Liver (tissue), 9 donors: ENCODE data around the gene ZDHHC8. TPM values are rescaled to one million over a fixed set of nuclear protein-coding genes. Genes with fewer than 3 reads are reported as not detected.

ENCODE experiments used
- DNase-seq: peaks from one replicate; pipeline ENCODE4 v3.0.0-alpha.2; 2017; ENCODE audit warnings: low spot score
- H3K27ac ChIP-seq, 2 donors: one replicate each; pipeline ENCODE4 v1.7.0; 2013; ENCODE audit warnings: inconsistent platforms in 2 of 2, low read length in 2 of 2, control low read depth in 1 of 2, low read depth in 1 of 2, mild to moderate bottlenecking in 1 of 2
- H3K27me3 ChIP-seq, 4 donors: one replicate each; pipeline versions ENCODE4 v1.6.1 to v1.7.0; 2013; ENCODE audit warnings: low read length in 3 of 4, inconsistent platforms in 1 of 4, mild to moderate bottlenecking in 1 of 4, moderate library complexity in 1 of 4; ENCODE audit not compliant: control insufficient read depth in 4 of 4, insufficient read depth in 4 of 4
- H3K36me3 ChIP-seq, 4 donors: one replicate each; pipeline versions ENCODE4 v1.6.1 to v1.7.0; 2013; ENCODE audit warnings: low read length in 3 of 4, mild to moderate bottlenecking in 3 of 4, low read depth in 1 of 4, moderate library complexity in 1 of 4; ENCODE audit not compliant: control insufficient read depth in 4 of 4, insufficient read depth in 3 of 4
- H3K4me1 ChIP-seq, 4 donors: one replicate each; pipeline versions ENCODE4 v1.6.1 to v1.7.0; 2013; ENCODE audit warnings: low read length in 3 of 4, mild to moderate bottlenecking in 3 of 4, moderate library complexity in 1 of 4; ENCODE audit not compliant: control insufficient read depth in 4 of 4, insufficient read depth in 4 of 4
- H3K4me3 ChIP-seq, 3 donors: one replicate each; pipeline versions ENCODE4 v1.6.1 to v1.7.0; 2013; ENCODE audit warnings: low read length in 3 of 3, control low read depth in 1 of 3, low read depth in 1 of 3, mild to moderate bottlenecking in 1 of 3
- H3K9ac ChIP-seq, 2 donors: one replicate each; pipeline ENCODE4 v1.7.0; 2013; ENCODE audit warnings: low read length in 2 of 2, mild to moderate bottlenecking in 2 of 2, moderate library complexity in 2 of 2, control low read depth in 1 of 2, low read depth in 1 of 2
- H3K9me3 ChIP-seq, 4 donors: one replicate each; pipeline versions ENCODE4 v1.6.1 to v1.7.0; 2013; ENCODE audit warnings: low read length in 3 of 4; ENCODE audit not compliant: control insufficient read depth in 4 of 4
- EGR1 ChIP-seq, 2 donors: IDR thresholded peaks; 2 replicates each; pipeline ENCODE4 v1.6.1; 2016 to 2018; ENCODE audit warnings: antibody characterized with exemption in 2 of 2, low read depth in 2 of 2
- FOXA1 ChIP-seq: IDR thresholded peaks from 2 replicates; pipeline ENCODE4 v1.6.1; 2016; ENCODE audit warnings: antibody characterized with exemption
- FOXA2 ChIP-seq: IDR thresholded peaks from 2 replicates; pipeline ENCODE4 v1.6.1; 2016; ENCODE audit warnings: antibody characterized with exemption
- HNF4A ChIP-seq, 2 donors: conservative IDR thresholded peaks; 2 replicates each; pipeline ENCODE4 v1.6.1; 2016; ENCODE audit warnings: antibody characterized with exemption in 2 of 2, mild to moderate bottlenecking in 2 of 2
- HNF4G ChIP-seq: IDR thresholded peaks from 2 replicates; pipeline ENCODE4 v1.6.1; 2016; ENCODE audit warnings: antibody characterized with exemption
- NR2F2 ChIP-seq: IDR thresholded peaks from 2 replicates; pipeline ENCODE4 v1.6.1; 2016; ENCODE audit warnings: antibody characterized with exemption
- RXRA ChIP-seq, 2 donors: IDR thresholded peaks; 2 replicates each; pipeline ENCODE4 v1.6.1; 2017 to 2018; ENCODE audit warnings: antibody characterized with exemption in 2 of 2, mild to moderate bottlenecking in 1 of 2
- SP1 ChIP-seq: IDR thresholded peaks from 2 replicates; pipeline ENCODE4 v1.6.1; 2018; ENCODE audit warnings: antibody characterized with exemption, mild to moderate bottlenecking
- TAF1 ChIP-seq: conservative IDR thresholded peaks from 2 replicates; pipeline ENCODE4 v1.6.1; 2016; ENCODE audit warnings: antibody characterized with exemption, mild to moderate bottlenecking
- YY1 ChIP-seq: IDR thresholded peaks from 2 replicates; pipeline ENCODE4 v1.6.1; 2016; ENCODE audit warnings: antibody characterized with exemption, mild to moderate bottlenecking
- WGBS: extraction: QIAGEN DNeasy Blood & Tissue Kit; methylation state at CpG from one replicate; pipeline ENCODE4 v1.1.7; 2013; 5-methylcytosine and 5-hydroxymethylcytosine counted together
- polyA plus RNA-seq, 2 donors: library from polyadenylated mRNA; stranded (reverse) in 1 of 2; unstranded in 1 of 2; fragments of 200-250 nt in 1 of 2; fragments of >200 nt in 1 of 2; fragmentation: Nextera tagmentation in 1 of 2; extraction: Ambion mirVana in 1 of 2; gene quantifications; one replicate each; pipeline versions ENCODE4 v1.2.1 to v1.2.3, GENCODE V29; 2013 to 2015
- total RNA-seq, 2 donors: library from RNA; depleted of rRNA; stranded (reverse); fragments of >200 nt; gene quantifications; one replicate each; pipeline ENCODE4 v1.2.3, GENCODE V29; 2014
- TF ChIP-seq, protein P1 (sequence below): IDR thresholded peaks from 2 replicates; pipeline ENCODE4 v1.6.1; 2016; ENCODE audit warnings: antibody characterized with exemption, mild to moderate bottlenecking
- TF ChIP-seq, protein P2 (sequence below): IDR thresholded peaks from 2 replicates; pipeline ENCODE4 v1.6.1; 2016; ENCODE audit warnings: antibody characterized with exemption
- TF ChIP-seq, protein P3 (sequence below): IDR thresholded peaks from 2 replicates; pipeline ENCODE4 v1.6.1; 2016; ENCODE audit warnings: antibody characterized with exemption
- TF ChIP-seq, protein P4 (sequence below): fragments of 150-350 bp; IDR thresholded peaks from 2 replicates; pipeline ENCODE4 v1.5.1; 2017; ENCODE audit warnings: improper control_type of control experiment, low read depth, low read length; ENCODE audit not compliant: missing input control
- TF ChIP-seq, protein P5 (sequence below): IDR thresholded peaks from 2 replicates; pipeline ENCODE4 v1.6.1; 2016; ENCODE audit warnings: antibody characterized with exemption
- donor health status: healthy.
- donor health status: healthy.
- donor health status: healthy.
- donor health status: healthy.
- donor health status: healthy.

ZDHHC8 gene
- total and polyA plus RNA-seq, 4 donors: 2.9 to 11.8 (median 6.8) TPM

DNA sequence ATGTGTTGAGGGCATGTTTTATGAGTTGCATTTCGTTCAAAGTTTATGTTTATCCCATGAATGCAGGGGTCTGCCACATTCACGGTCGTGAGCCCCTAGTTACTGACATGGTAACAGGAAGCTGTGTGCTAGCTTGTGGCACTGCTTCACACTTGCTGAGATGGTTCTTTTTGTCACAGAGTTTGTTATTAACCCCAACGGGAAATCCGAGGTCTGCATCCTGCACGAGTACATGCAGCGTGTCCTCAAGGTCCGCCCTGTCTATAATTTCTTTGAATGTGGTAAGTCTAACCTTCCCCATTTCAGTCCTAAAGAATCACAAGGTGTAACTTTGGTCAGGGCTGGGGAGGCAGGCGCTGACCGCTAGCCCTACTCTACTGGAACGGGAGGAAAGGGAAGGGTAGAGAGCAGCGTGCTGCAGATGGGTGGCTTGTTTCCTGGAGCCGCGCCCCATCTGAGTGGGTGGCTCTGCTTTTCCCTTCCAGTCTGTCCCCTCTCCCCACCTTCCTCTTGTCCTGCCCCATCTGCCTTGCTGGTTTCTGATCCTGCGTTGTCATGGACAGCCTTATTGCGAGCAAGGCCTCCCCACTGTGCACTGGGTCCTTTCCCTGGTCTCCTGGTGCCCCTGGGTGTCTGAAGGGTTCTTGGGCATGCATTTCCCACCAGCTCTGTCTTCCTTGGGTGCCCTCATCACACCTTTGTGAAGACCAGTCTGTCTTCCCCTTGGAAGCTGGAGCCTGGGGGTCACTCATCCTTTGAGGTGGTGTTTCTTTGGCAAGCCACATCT is 39.7 kb upstream of the ZDHHC8 start (continued):
- TF ChIP-seq, protein P1, sequence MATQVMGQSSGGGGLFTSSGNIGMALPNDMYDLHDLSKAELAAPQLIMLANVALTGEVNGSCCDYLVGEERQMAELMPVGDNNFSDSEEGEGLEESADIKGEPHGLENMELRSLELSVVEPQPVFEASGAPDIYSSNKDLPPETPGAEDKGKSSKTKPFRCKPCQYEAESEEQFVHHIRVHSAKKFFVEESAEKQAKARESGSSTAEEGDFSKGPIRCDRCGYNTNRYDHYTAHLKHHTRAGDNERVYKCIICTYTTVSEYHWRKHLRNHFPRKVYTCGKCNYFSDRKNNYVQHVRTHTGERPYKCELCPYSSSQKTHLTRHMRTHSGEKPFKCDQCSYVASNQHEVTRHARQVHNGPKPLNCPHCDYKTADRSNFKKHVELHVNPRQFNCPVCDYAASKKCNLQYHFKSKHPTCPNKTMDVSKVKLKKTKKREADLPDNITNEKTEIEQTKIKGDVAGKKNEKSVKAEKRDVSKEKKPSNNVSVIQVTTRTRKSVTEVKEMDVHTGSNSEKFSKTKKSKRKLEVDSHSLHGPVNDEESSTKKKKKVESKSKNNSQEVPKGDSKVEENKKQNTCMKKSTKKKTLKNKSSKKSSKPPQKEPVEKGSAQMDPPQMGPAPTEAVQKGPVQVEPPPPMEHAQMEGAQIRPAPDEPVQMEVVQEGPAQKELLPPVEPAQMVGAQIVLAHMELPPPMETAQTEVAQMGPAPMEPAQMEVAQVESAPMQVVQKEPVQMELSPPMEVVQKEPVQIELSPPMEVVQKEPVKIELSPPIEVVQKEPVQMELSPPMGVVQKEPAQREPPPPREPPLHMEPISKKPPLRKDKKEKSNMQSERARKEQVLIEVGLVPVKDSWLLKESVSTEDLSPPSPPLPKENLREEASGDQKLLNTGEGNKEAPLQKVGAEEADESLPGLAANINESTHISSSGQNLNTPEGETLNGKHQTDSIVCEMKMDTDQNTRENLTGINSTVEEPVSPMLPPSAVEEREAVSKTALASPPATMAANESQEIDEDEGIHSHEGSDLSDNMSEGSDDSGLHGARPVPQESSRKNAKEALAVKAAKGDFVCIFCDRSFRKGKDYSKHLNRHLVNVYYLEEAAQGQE: no peak
- TF ChIP-seq EGR1 (IDR thresholded peaks at IDR 0.05; ENCODE audit: low read depth in 2 of 2): no peak
- TF ChIP-seq HNF4A (conservative IDR thresholded peaks at IDR 0.05): no peak
- TF ChIP-seq SP1: no peak
- no peak for TF ChIP-seq YY1
- TF ChIP-seq, protein P2, sequence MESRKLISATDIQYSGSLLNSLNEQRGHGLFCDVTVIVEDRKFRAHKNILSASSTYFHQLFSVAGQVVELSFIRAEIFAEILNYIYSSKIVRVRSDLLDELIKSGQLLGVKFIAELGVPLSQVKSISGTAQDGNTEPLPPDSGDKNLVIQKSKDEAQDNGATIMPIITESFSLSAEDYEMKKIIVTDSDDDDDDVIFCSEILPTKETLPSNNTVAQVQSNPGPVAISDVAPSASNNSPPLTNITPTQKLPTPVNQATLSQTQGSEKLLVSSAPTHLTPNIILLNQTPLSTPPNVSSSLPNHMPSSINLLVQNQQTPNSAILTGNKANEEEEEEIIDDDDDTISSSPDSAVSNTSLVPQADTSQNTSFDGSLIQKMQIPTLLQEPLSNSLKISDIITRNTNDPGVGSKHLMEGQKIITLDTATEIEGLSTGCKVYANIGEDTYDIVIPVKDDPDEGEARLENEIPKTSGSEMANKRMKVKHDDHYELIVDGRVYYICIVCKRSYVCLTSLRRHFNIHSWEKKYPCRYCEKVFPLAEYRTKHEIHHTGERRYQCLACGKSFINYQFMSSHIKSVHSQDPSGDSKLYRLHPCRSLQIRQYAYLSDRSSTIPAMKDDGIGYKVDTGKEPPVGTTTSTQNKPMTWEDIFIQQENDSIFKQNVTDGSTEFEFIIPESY: no peak

DNA sequence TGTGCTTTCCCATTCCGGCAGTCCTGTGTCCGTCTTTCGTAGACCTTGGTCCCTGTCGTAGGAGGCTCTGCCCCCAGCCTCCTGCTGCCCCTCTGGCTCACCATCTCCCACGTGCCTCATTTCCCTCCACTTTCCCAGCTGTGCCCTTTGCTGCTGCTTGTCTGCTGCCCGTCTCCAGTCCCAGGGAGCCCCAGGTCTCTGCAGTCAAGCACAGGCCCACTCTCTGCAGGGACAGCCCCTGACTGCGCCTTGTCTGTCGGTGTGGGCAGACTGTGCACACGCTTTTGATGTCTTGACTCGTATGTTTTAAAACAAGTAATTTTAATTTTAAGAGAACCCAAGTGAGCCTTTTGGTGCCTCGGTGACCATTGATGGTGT is 39.1 kb upstream of the ZDHHC8 start:
- H3K4me3 ChIP-seq: no peak overlapping the region
- H3K27me3 ChIP-seq: no peaks in the 10 kb centered on the region
- H3K9ac ChIP-seq: no peak overlapping the region
- peaks cover 12 to 35% (median 20%) of the 10 kb centered on the region in 4 donors for H3K4me1 ChIP-seq
- 95% methylated on average over 11 of the region's 11 CpGs for WGBS
- TF ChIP-seq TAF1 (no peak), RXRA (IDR thresholded peaks at IDR 0.05) (no peak), FOXA2 (no peak), NR2F2 (no peak), YY1 (no peak), HNF4G (no peak), EGR1 (IDR thresholded peaks at IDR 0.05; ENCODE audit: low read depth in 2 of 2) (no peak), FOXA1 (no peak), HNF4A (conservative IDR thresholded peaks at IDR 0.05) (no peak)
- TF ChIP-seq, protein P3, sequence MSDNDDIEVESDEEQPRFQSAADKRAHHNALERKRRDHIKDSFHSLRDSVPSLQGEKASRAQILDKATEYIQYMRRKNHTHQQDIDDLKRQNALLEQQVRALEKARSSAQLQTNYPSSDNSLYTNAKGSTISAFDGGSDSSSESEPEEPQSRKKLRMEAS: no peak
- TF ChIP-seq, protein P1: no peak
- TF ChIP-seq, protein P4, sequence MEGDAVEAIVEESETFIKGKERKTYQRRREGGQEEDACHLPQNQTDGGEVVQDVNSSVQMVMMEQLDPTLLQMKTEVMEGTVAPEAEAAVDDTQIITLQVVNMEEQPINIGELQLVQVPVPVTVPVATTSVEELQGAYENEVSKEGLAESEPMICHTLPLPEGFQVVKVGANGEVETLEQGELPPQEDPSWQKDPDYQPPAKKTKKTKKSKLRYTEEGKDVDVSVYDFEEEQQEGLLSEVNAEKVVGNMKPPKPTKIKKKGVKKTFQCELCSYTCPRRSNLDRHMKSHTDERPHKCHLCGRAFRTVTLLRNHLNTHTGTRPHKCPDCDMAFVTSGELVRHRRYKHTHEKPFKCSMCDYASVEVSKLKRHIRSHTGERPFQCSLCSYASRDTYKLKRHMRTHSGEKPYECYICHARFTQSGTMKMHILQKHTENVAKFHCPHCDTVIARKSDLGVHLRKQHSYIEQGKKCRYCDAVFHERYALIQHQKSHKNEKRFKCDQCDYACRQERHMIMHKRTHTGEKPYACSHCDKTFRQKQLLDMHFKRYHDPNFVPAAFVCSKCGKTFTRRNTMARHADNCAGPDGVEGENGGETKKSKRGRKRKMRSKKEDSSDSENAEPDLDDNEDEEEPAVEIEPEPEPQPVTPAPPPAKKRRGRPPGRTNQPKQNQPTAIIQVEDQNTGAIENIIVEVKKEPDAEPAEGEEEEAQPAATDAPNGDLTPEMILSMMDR: no peak
- TF ChIP-seq, protein P5, sequence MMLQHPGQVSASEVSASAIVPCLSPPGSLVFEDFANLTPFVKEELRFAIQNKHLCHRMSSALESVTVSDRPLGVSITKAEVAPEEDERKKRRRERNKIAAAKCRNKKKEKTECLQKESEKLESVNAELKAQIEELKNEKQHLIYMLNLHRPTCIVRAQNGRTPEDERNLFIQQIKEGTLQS: no peak
- peak overlapping the region in 1 of 2 donors; percentile 4 for H3K27ac ChIP-seq
- H3K9me3 ChIP-seq: no peaks in the 10 kb centered on the region
- DNase-seq: no peak
- peaks cover 21 to 59% (median 50%) of the 10 kb centered on the region in 4 donors for H3K36me3 ChIP-seq
